Epithelial cell of proximal tubule (primary cell): ENCODE results near the gene PEPD. TPM values are rescaled to one million over a fixed set of nuclear protein-coding genes. Genes with fewer than 3 reads are reported as not detected.

Experiments
- DNase-seq: peaks from one replicate; pipeline ENCODE4 v3.0.0-alpha.2; 2011; ENCODE audit warnings: low read depth
- H3K4me3 ChIP-seq: 2 replicates; pipeline ENCODE4 v1.5.1; 2011; ENCODE audit warnings: low read depth, mild to moderate bottlenecking, low read length
- CTCF ChIP-seq: conservative IDR thresholded peaks from 2 replicates; pipeline ENCODE4 v1.5.1; 2012; ENCODE audit warnings: low read depth, mild to moderate bottlenecking, low read length
- total RNA-seq: library from RNA; depleted of rRNA; stranded (reverse); fragments of >200 nt; gene quantifications from 2 replicates; pipeline ENCODE4 v1.2.3, GENCODE V29; 2015

PEPD gene
- total RNA-seq, 1 donor from 2014 or later, result 56.7 TPM

GRCh38 chr19:33470040-33470330 is 51.6 kb downstream of the PEPD start:
- TF ChIP-seq CTCF, result no peak
- no peak overlapping the region for H3K4me3 ChIP-seq
- no peak for DNase-seq

DNA sequence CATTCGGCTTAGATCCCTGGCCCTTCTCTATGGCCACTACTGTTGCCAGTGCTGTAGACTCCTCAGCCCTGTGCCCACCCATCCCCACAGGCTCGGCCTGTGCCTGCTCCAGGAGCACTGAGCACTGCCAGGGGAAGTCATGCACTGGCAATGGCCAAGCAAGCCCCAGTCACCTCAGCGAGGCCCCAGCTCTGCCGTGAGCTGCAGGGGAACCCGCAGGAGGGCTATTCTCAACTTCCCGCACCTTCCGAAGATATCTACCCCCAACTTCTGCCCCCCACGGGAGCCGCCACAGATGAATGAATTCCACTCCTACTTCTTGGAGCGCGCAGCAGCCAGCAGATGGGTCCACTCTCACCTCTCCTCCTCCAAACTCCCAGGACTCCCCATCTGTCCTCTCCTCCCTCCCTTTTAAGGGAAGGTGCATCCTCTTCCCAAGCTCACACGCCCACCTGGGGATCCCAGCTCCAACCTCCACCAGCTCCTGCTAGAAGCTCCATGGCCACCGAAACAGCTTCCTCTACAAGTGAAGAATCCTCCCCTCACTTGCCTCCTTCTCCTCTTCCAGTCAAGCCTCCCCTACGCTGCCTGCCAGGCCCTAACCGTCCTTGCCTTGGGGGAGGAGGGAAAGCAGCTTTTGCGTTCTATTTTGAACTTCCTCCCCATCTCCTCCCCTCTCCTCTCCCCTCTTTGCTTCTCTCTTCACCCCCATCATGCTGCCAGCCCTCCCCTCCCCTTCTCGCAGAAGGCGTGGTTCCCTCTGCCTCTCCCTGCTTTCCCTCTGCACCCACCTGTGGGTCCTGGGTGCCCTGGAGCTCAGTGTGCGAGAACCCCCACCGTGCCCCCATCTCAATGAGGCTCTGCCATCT is 52.2 kb downstream of the PEPD start:
- DNase-seq, result no peak
- TF ChIP-seq CTCF, result no peak
- H3K4me3 ChIP-seq, result no peak overlapping the region

DNA sequence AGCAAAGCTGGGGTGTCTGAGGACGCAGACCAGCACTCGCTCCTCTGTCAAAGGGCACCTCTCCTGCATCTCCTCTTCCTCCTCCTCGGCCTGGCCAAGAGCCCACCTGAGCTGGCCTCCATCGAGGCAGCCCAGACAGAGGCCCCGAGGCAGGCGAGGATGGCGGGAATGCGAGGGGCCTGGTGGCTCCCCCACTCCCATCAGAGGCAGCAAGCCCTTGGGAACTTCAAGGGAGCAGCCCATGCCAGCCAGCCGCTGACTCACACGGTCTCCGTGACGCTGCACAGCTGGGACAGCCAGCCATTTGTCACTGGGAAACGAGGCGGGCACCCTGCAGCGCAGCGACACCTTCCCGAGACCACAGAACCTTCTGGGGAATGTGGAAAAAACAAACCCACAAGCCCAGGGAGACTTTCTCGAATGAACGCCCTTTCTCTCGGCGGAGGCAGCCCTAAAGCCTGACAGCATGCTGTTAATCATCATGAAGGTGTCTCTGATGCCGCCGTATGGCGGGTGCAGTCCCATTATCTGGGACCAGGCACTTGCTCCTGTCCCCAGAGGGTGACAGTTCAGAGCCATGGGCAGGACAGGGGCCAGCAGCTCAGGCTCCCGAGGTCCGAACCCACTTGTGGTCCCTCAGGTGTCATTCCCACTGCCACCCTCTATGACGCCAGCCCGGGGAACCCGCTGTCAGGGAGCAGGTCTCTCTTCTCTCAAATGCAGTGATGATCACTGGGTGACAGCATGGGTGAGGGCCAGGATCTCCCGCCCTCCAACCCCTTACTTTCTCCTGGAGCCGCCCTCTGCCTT is 53.0 kb downstream of the PEPD start:
- H3K4me3 ChIP-seq, result no peak overlapping the region
- no peak for DNase-seq
- TF ChIP-seq CTCF, result no peak

DNA sequence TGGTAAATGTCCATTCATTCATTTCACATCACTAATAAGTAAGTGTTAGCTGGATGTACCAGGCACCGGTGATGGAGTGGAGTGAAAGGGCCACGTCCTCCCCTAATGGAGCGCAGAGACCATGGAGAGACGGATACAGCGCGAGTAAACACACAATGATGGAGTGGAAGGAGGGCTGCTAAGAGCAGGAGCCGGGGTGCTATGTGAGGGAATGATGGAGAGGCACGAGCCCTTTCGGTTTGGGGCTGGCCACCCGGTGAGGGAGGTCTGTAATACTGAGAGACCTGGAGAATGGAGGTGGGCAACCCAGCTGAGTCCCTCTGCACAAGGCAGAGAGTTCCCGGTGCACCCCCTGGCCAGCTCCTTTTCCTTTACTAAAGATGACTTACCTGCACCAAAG is 53.7 kb downstream of the PEPD start:
- TF ChIP-seq CTCF, result no peak
- no peak for DNase-seq
- no peak overlapping the region for H3K4me3 ChIP-seq

GRCh38 chr19:33465834-33466233 is 55.8 kb downstream of the PEPD start:
- TF ChIP-seq CTCF, result no peak
- no peak overlapping the region for H3K4me3 ChIP-seq
- no peak for DNase-seq

- H3K4me3 ChIP-seq, result no peak overlapping the region
- TF ChIP-seq CTCF, result no peak
- no peak for DNase-seq
Observed at GRCh38 chr19:33465371-33465770, 56.2 kb downstream of the PEPD start.
